Cardiac muscle cell (in vitro differentiated cells and primary cell): ENCODE measurements around the gene ZNF286A. TPM values are rescaled to one million over a fixed set of nuclear protein-coding genes. Genes with fewer than 3 reads are reported as not detected.

Experiments used
- DNase-seq, 2 donors: peaks; one replicate each; pipeline versions ENCODE4 v3.0.0 to v3.0.0-alpha.2; 2010 to 2017; ENCODE audit warnings: low read depth in 1 of 2, low spot score in 1 of 2
- H3K27ac ChIP-seq: fragments of 200-600 bp; sonication (generic); 2 replicates; pipeline ENCODE4 v1.5.1; 2016
- H3K27me3 ChIP-seq: fragments of 200-600 bp; sonication (generic); 2 replicates; pipeline ENCODE4 v1.6.0; 2016; ENCODE audit warnings: control low read depth
- H3K36me3 ChIP-seq: fragments of 200-600 bp; sonication (generic); 2 replicates; pipeline ENCODE4 v1.5.1; 2016; ENCODE audit warnings: control low read depth
- H3K4me1 ChIP-seq: fragments of 200-600 bp; sonication (generic); 2 replicates; pipeline ENCODE4 v1.8.1; 2017; ENCODE audit warnings: low read depth, mild to moderate bottlenecking, mixed run types
- H3K4me3 ChIP-seq: fragments of 200-600 bp; sonication (generic); 2 replicates; pipeline ENCODE4 v1.5.1; 2016; ENCODE audit warnings: mild to moderate bottlenecking
- H3K9me3 ChIP-seq: fragments of 200-600 bp; sonication (generic); 2 replicates; pipeline ENCODE4 v1.5.1; 2017; ENCODE audit warnings: low read depth, mild to moderate bottlenecking, control low read depth
- polyA plus RNA-seq: library from polyadenylated mRNA; unstranded; fragments of >200 nt; fragmentation: Nextera tagmentation; extraction: Ambion mirVana; gene quantifications from 2 replicates; pipeline ENCODE4 v1.2.1, GENCODE V29; 2016
- total RNA-seq: library from RNA; depleted of rRNA; stranded (reverse); fragments of >200 nt; gene quantifications from 2 replicates; pipeline ENCODE4 v1.2.3, GENCODE V29; 2016
- TF ChIP-seq, protein P1 (sequence below): IDR thresholded peaks from 2 replicates; pipeline ENCODE4 v1.5.1; 2012; ENCODE audit warnings: low read depth, mild to moderate bottlenecking, low read length

Gene ZNF286A
- total and polyA plus RNA-seq, 2 experiments from 2014 or later: 26.1 to 78.7 TPM

DNA sequence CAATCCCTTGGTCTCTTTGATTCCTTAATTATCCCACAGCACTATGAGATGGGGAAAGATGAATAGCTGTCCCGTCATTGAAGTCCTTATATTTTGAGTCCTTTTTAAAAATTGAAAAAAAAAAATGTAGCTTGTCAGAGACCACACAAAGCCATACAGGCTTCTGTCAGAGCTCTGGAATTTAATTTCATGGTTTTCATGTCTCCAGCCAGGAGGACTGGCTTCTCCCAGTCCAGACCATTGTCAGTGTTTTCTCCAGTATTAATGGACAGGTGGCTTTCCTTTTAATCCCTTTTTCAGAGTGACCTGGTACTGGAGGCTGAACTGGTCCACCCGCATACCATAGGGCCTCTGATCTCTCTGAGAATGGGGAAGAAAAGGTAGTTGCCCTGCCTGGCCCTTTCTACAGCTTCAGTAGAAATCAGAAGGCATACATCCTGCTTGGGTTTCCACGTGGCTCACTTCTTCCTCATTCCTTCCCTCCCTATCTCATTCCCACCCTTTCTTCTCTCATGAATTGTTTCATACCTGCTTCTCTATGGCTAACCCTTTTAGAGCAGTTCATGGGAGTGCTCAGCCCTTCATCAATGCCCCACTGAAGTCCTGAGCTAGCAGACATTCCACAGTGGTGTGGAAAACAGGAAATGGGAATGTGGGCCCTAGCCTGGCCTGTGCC lies 44.5 kb upstream of the ZNF286A start:
- H3K4me3 ChIP-seq: no peak overlapping the region
- H3K27ac ChIP-seq: no peak overlapping the region
- H3K36me3 ChIP-seq: peaks cover 2% of the 10 kb centered on the region
- peaks cover 18% of the 10 kb centered on the region for H3K4me1 ChIP-seq
- TF ChIP-seq, protein P1, sequence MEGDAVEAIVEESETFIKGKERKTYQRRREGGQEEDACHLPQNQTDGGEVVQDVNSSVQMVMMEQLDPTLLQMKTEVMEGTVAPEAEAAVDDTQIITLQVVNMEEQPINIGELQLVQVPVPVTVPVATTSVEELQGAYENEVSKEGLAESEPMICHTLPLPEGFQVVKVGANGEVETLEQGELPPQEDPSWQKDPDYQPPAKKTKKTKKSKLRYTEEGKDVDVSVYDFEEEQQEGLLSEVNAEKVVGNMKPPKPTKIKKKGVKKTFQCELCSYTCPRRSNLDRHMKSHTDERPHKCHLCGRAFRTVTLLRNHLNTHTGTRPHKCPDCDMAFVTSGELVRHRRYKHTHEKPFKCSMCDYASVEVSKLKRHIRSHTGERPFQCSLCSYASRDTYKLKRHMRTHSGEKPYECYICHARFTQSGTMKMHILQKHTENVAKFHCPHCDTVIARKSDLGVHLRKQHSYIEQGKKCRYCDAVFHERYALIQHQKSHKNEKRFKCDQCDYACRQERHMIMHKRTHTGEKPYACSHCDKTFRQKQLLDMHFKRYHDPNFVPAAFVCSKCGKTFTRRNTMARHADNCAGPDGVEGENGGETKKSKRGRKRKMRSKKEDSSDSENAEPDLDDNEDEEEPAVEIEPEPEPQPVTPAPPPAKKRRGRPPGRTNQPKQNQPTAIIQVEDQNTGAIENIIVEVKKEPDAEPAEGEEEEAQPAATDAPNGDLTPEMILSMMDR: no peak
- peak in 1 of 2 donors; percentile 22 for DNase-seq
- no peaks in the 10 kb centered on the region for H3K9me3 ChIP-seq
- H3K27me3 ChIP-seq: no peaks in the 10 kb centered on the region

- no peaks in the 10 kb centered on the region for H3K9me3 ChIP-seq
- DNase-seq: no peak
- H3K27ac ChIP-seq: no peak overlapping the region
- H3K36me3 ChIP-seq: peaks cover 2% of the 10 kb centered on the region
- TF ChIP-seq, protein P1: no peak
- H3K4me1 ChIP-seq: peaks cover 7% of the 10 kb centered on the region
- no peak overlapping the region for H3K4me3 ChIP-seq
- H3K27me3 ChIP-seq: no peaks in the 10 kb centered on the region
Observed at GRCh38 chr17:15657868-15658267, 41.7 kb upstream of the ZNF286A start.

GRCh38 chr17:15658296-15658695 lies 41.3 kb upstream of the ZNF286A start:
- H3K27ac ChIP-seq: no peak overlapping the region
- no peak overlapping the region for H3K4me3 ChIP-seq
- TF ChIP-seq, protein P1: no peak
- no peaks in the 10 kb centered on the region for H3K9me3 ChIP-seq
- H3K36me3 ChIP-seq: peaks cover 2% of the 10 kb centered on the region
- H3K4me1 ChIP-seq: peaks cover 7% of the 10 kb centered on the region
- DNase-seq: no peak
- no peaks in the 10 kb centered on the region for H3K27me3 ChIP-seq

- no peaks in the 10 kb centered on the region for H3K9me3 ChIP-seq
- no peaks in the 10 kb centered on the region for H3K27me3 ChIP-seq
- H3K27ac ChIP-seq: peak overlapping the region; percentile 60
- no peak overlapping the region for H3K4me3 ChIP-seq
- TF ChIP-seq, protein P1: no peak
- H3K36me3 ChIP-seq: peaks cover 2% of the 10 kb centered on the region
- DNase-seq: no peak
- peaks cover 7% of the 10 kb centered on the region for H3K4me1 ChIP-seq
Observed at GRCh38 chr17:15659236-15659635, 40.3 kb upstream of the ZNF286A start.

- Histone ChIP-seq H3K27ac (peak overlapping the region; percentile 60), H3K4me1 (peaks cover 7% of the 10 kb centered on the region), H3K4me3 (no peak overlapping the region), H3K9me3 (no peaks in the 10 kb centered on the region), H3K27me3 (no peaks in the 10 kb centered on the region), H3K36me3 (peaks cover 2% of the 10 kb centered on the region)
- DNase-seq: peak; percentile 40 to 54
- TF ChIP-seq, protein P1: no peak
Observed at GRCh38 chr17:15659663-15660062, 39.9 kb upstream of the ZNF286A start.
